ENCODE results near the gene PCGF6.
A peak's percentile ranks its signal among the peaks of the same experiment; 100 is the strongest.
"Not testable (repeated sequence)": the region's sequence is repeated elsewhere in the genome, so short reads cannot be mapped to it uniquely, and the experiment has no call there.

Gene PCGF6

GRCh38 chr10:103350517-103351260 is at the start of gene PCGF6:
PCGF6 (minus strand) TSS chr10:103351140; CDS start chr10:103351066, 74 bp downstream.
- DNase-seq (ENCODE audit: low read depth, low spot score): peak; percentile 55

- DNase-seq (ENCODE audit: low read depth, low spot score): no peak
These were observed 46.4 kb upstream of the PCGF6 start for GRCh38 chr10:103397191-103397825.

- DNase-seq (ENCODE audit: low read depth, low spot score): no peak
These were observed 45.8 kb upstream of the PCGF6 start for GRCh38 chr10:103396789-103397087.

- DNase-seq (ENCODE audit: low read depth, low spot score): peak; percentile 92
These were observed 45.3 kb upstream of the PCGF6 start, which contains the start of the genes ATP5MK and PDCD11 for GRCh38 chr10:103396067-103396788. ATP5MK (minus strand) TSS chr10:103396475; CDS start chr10:103392457, 4,018 bp downstream. PDCD11 (plus strand) TSS chr10:103396626; CDS start chr10:103398427, 1,801 bp downstream.

GRCh38 chr10:103395754-103396066 is 44.8 kb upstream of the PCGF6 start:
- no peak for DNase-seq (ENCODE audit: low read depth, low spot score)

GRCh38 chr10:103394180-103394579 is 43.2 kb upstream of the PCGF6 start:
- no peak for DNase-seq (ENCODE audit: low read depth, low spot score)

- no peak for DNase-seq (ENCODE audit: low read depth, low spot score)
These were observed 31.8 kb upstream of the PCGF6 start for GRCh38 chr10:103382769-103383168.

GRCh38 chr10:103374263-103374662 is 23.3 kb upstream of the PCGF6 start:
- DNase-seq (ENCODE audit: low read depth, low spot score): no peak

GRCh38 chr10:103373544-103373943 is 22.6 kb upstream of the PCGF6 start:
- DNase-seq (ENCODE audit: low read depth, low spot score): no peak

- peak; percentile 77 for DNase-seq (ENCODE audit: low read depth, low spot score)
These were observed 17.0 kb upstream of the PCGF6 start, which contains the start of gene TAF5 for GRCh38 chr10:103367782-103368518. TAF5 (plus strand) TSS chr10:103367976; CDS start chr10:103367990, 14 bp downstream.

- no peak for DNase-seq (ENCODE audit: low read depth, low spot score)
These were observed 16.4 kb upstream of the PCGF6 start for GRCh38 chr10:103367379-103367781.

GRCh38 chr10:103360791-103361190 is 9.9 kb upstream of the PCGF6 start:
- not testable (repeated sequence) for DNase-seq (ENCODE audit: low read depth, low spot score)

GRCh38 chr10:103359493-103359892 is 8.6 kb upstream of the PCGF6 start:
- DNase-seq (ENCODE audit: low read depth, low spot score): not testable (repeated sequence)

- no peak for DNase-seq (ENCODE audit: low read depth, low spot score)
These were observed 5.1 kb upstream of the PCGF6 start for GRCh38 chr10:103355906-103356599.

GRCh38 chr10:103354567-103354966 is 3.6 kb upstream of the PCGF6 start:
- not testable (repeated sequence) for DNase-seq (ENCODE audit: low read depth, low spot score)

GRCh38 chr10:103353281-103353680 is 2.3 kb upstream of the PCGF6 start:
- DNase-seq (ENCODE audit: low read depth, low spot score): no peak

GRCh38 chr10:103350175-103350516 is 794 bp downstream of the PCGF6 start:
- no peak for DNase-seq (ENCODE audit: low read depth, low spot score)

- no peak for DNase-seq (ENCODE audit: low read depth, low spot score)
These were observed 14.6 kb downstream of the PCGF6 start for GRCh38 chr10:103336370-103336769.

GRCh38 chr10:103334567-103334966 is 16.4 kb downstream of the PCGF6 start:
- no peak for DNase-seq (ENCODE audit: low read depth, low spot score)

GRCh38 chr10:103333934-103334520 is 16.9 kb downstream of the PCGF6 start:
- DNase-seq (ENCODE audit: low read depth, low spot score): no peak

- no peak for DNase-seq (ENCODE audit: low read depth, low spot score)
These were observed 23.0 kb downstream of the PCGF6 start for GRCh38 chr10:103327906-103328305.
